HFFc6 (cell line): ENCODE measurements around the gene ELP4. TPM values are rescaled to one million over a fixed set of nuclear protein-coding genes. Genes with fewer than 3 reads are reported as not detected.

Experiments
- DNase-seq: peaks from one replicate; pipeline ENCODE4 v3.0.0-alpha.2; 2018
- H3K27ac Mint-ChIP-seq: 2 replicates; pipeline ENCODE4 v1.8.0; 2020; ENCODE audit warnings: mild to moderate bottlenecking, mixed read lengths
- H3K27me3 Mint-ChIP-seq: 2 replicates; pipeline ENCODE4 v1.8.0; 2021; ENCODE audit warnings: mild to moderate bottlenecking, moderate library complexity, mixed read lengths; ENCODE audit not compliant: insufficient read depth
- H3K36me3 Mint-ChIP-seq: 2 replicates; pipeline ENCODE4 v1.8.0; 2021; ENCODE audit warnings: low read depth, mixed read lengths
- H3K4me1 Mint-ChIP-seq: 2 replicates; pipeline ENCODE4 v1.8.0; 2020; ENCODE audit warnings: low read depth, mixed read lengths
- H3K4me3 Mint-ChIP-seq: 2 replicates; pipeline ENCODE4 v1.8.0; 2020; ENCODE audit warnings: mild to moderate bottlenecking, moderate library complexity, mixed read lengths
- H3K9me3 Mint-ChIP-seq: 2 replicates; pipeline ENCODE4 v1.8.0; 2020; ENCODE audit warnings: mild to moderate bottlenecking, mixed read lengths
- CTCF ChIP-seq: fragments of 200-600 bp; sonication (generic); IDR thresholded peaks from 2 replicates; pipeline ENCODE4 v1.5.0; 2021; ENCODE audit warnings: antibody characterized with exemption, mild to moderate bottlenecking
- total RNA-seq, 6 experiments: library from RNA; stranded (reverse); fragmentation: NEBNext Ultra II Directional; extraction: Animal tissue kit (Norgen Biotek cat#: 25700); gene quantifications; 2 replicates in 1 of 6; 3 replicates in 5 of 6; pipeline ENCODE4 v1.2.3, GENCODE V29; 2021

ELP4 gene
- total RNA-seq, 6 experiments from 2014 or later: 11.0 to 14.3 (median 12.2) TPM

- H3K4me1 Mint-ChIP-seq: peaks cover 8% of the 10 kb centered on the region
- no peaks in the 10 kb centered on the region for H3K9me3 Mint-ChIP-seq
- H3K4me3 Mint-ChIP-seq: no peak overlapping the region
- H3K27ac Mint-ChIP-seq: no peak overlapping the region
- no peaks in the 10 kb centered on the region for H3K36me3 Mint-ChIP-seq
- no peak for TF ChIP-seq CTCF
- H3K27me3 Mint-ChIP-seq: peaks cover 78% of the 10 kb centered on the region
- DNase-seq: no peak
These were observed 312.8 kb downstream of the ELP4 start for GRCh38 chr11:31822175-31822926.

- no peak for TF ChIP-seq CTCF
- no peaks in the 10 kb centered on the region for H3K9me3 Mint-ChIP-seq
These were observed 313.5 kb downstream of the ELP4 start for GRCh38 chr11:31822927-31823643.

GRCh38 chr11:31823644-31824331 lies 314.2 kb downstream of the ELP4 start:
- Mint-ChIP-seq H3K4me1 (peaks cover 16% of the 10 kb centered on the region), H3K36me3 (no peaks in the 10 kb centered on the region), H3K4me3 (no peak overlapping the region), H3K27me3 (peaks cover 79% of the 10 kb centered on the region), H3K9me3 (no peaks in the 10 kb centered on the region), H3K27ac (no peak overlapping the region)
- TF ChIP-seq CTCF: no peak
- DNase-seq: no peak

More at GRCh38 chr11:31822927-31823643, 313.5 kb downstream of the ELP4 start:
- no peak overlapping the region for H3K4me3 Mint-ChIP-seq
- no peak for DNase-seq
- peaks cover 15% of the 10 kb centered on the region for H3K4me1 Mint-ChIP-seq
- H3K36me3 Mint-ChIP-seq: no peaks in the 10 kb centered on the region
- H3K27me3 Mint-ChIP-seq: peaks cover 84% of the 10 kb centered on the region
- no peak overlapping the region for H3K27ac Mint-ChIP-seq

- Mint-ChIP-seq H3K27ac (no peak overlapping the region), H3K27me3 (peaks cover 79% of the 10 kb centered on the region)
These were observed 314.8 kb downstream of the ELP4 start for GRCh38 chr11:31824332-31824878.

More at GRCh38 chr11:31824332-31824878, 314.8 kb downstream of the ELP4 start:
- peaks cover 16% of the 10 kb centered on the region for H3K4me1 Mint-ChIP-seq
- no peaks in the 10 kb centered on the region for H3K36me3 Mint-ChIP-seq
- H3K4me3 Mint-ChIP-seq: no peak overlapping the region
- no peak for TF ChIP-seq CTCF
- DNase-seq: no peak
- H3K9me3 Mint-ChIP-seq: no peaks in the 10 kb centered on the region
